Chondrocyte (in vitro differentiated cells): ENCODE measurements around the gene SNED1. TPM values are rescaled to one million over a fixed set of nuclear protein-coding genes. Genes with fewer than 3 reads are reported as not detected.

Source experiments
- DNase-seq: peaks from one replicate; pipeline ENCODE4 v3.0.0; 2021; ENCODE audit warnings: mixed read lengths, low spot score
- H3K27ac Mint-ChIP-seq: one replicate; pipeline ENCODE4 v1.8.0; 2021; ENCODE audit warnings: mild to moderate bottlenecking, moderate library complexity, mixed read lengths; ENCODE audit not compliant: unreplicated experiment
- H3K27me3 Mint-ChIP-seq: 2 replicates; pipeline ENCODE4 v1.8.0; 2021; ENCODE audit warnings: low read depth, mixed read lengths
- H3K36me3 Mint-ChIP-seq: 2 replicates; pipeline ENCODE4 v1.8.0; 2021; ENCODE audit warnings: low read depth, mixed read lengths
- H3K4me1 Mint-ChIP-seq: 2 replicates; pipeline ENCODE4 v1.8.0; 2021; ENCODE audit warnings: low read depth, mild to moderate bottlenecking, mixed read lengths
- H3K4me3 Mint-ChIP-seq: one replicate; pipeline ENCODE4 v1.8.0; 2021; ENCODE audit warnings: mild to moderate bottlenecking, moderate library complexity, mixed read lengths; ENCODE audit not compliant: unreplicated experiment
- H3K9me3 Mint-ChIP-seq: 2 replicates; pipeline ENCODE4 v1.8.0; 2021; ENCODE audit warnings: low read depth, mixed read lengths
- CTCF ChIP-seq: fragments of 200-600 bp; sonication (generic); IDR thresholded peaks from 2 replicates; pipeline ENCODE4 v1.5.0; 2021; ENCODE audit warnings: antibody characterized with exemption, mild to moderate bottlenecking, moderate library complexity
- total RNA-seq: library from RNA; stranded (reverse); gene quantifications from 3 replicates; pipeline ENCODE4 v1.2.1, GENCODE V29; 2021

The SNED1 gene
- total RNA-seq, 1 donor from 2014 or later, result 1.9 TPM

GRCh38 chr2:241034490-241035141 lies 36.2 kb downstream of the SNED1 start:
- Mint-ChIP-seq H3K9me3 (no peaks in the 10 kb centered on the region), H3K4me1 (no peaks in the 10 kb centered on the region), H3K36me3 (no peaks in the 10 kb centered on the region), H3K4me3 (no peak overlapping the region), H3K27ac (no peak overlapping the region), H3K27me3 (peaks cover 28% of the 10 kb centered on the region)
- DNase-seq, result no peak
- no peak for TF ChIP-seq CTCF

DNA sequence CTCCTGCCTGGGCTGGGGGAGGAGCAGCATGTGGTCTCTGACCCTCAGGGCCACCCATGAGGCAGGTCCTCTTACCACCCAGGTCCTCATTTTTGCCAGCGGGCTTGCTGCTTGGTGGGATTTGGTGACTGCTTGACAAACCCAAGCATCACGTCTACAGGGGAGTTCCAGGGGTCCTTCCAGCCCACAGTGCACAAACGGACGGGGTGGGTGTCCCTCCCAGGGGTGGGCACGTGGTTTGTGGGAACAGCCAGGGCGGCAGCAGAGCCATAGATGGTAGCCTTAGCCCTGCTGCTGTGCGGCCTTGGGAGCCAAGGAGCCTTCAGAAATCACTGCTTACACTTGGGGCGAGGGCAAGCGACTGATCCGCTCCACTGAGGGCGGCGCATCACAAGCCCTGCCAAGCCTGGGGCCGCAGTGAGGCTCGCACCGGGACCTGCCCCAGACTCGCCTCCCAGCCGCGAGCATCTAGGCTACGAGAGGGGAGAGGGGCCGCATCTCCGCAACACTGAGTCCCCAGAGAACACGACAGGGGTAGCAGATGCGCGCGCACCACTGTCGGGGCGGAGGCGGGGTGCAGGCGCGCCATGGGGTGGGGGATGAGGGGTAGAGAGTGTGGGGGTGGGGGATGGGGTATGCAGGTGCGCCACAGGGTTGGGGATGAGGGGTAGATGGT lies 36.9 kb downstream of the SNED1 start:
- DNase-seq, result no peak
- no peaks in the 10 kb centered on the region for H3K9me3 Mint-ChIP-seq
- no peak overlapping the region for H3K27ac Mint-ChIP-seq
- no peak for TF ChIP-seq CTCF
- no peaks in the 10 kb centered on the region for H3K36me3 Mint-ChIP-seq
- peaks cover 35% of the 10 kb centered on the region for H3K27me3 Mint-ChIP-seq
- no peak overlapping the region for H3K4me3 Mint-ChIP-seq
- H3K4me1 Mint-ChIP-seq, result no peaks in the 10 kb centered on the region

GRCh38 chr2:241035818-241036396 lies 37.5 kb downstream of the SNED1 start:
- TF ChIP-seq CTCF, result no peak
- Mint-ChIP-seq H3K36me3 (no peaks in the 10 kb centered on the region), H3K27me3 (peaks cover 41% of the 10 kb centered on the region), H3K4me1 (no peaks in the 10 kb centered on the region), H3K9me3 (no peaks in the 10 kb centered on the region), H3K4me3 (peak overlapping the region; percentile 25), H3K27ac (no peak overlapping the region)
- no peak for DNase-seq

GRCh38 chr2:241036397-241036963 lies 38.1 kb downstream of the SNED1 start:
- no peak for TF ChIP-seq CTCF
- Mint-ChIP-seq H3K27ac (no peak overlapping the region), H3K9me3 (no peaks in the 10 kb centered on the region), H3K36me3 (no peaks in the 10 kb centered on the region), H3K4me1 (no peaks in the 10 kb centered on the region), H3K27me3 (peaks cover 47% of the 10 kb centered on the region), H3K4me3 (peak overlapping the region; percentile 25)
- no peak for DNase-seq

DNA sequence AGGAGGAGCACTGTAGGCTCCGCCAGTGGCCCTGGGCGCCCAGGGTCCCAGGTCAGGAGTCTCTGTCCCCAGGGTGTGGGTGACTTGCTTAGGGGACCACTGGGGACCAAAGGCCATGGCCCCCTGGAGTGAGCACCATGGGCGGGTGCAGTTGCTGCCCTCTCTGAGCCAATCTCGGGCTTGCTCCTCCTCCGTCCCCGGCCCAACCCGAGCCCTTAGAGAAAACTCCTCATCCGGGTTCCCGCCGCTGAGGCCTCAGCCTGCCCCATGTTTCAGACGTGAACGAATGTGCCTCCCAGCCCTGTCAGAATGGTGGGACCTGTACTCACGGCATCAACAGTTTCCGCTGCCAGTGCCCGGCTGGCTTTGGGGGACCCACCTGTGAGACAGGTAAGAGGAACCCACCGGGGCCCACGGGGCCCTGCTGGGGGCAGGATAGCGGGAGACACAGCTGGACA lies 38.6 kb downstream of the SNED1 start:
- Mint-ChIP-seq H3K27ac (no peak overlapping the region), H3K9me3 (no peaks in the 10 kb centered on the region), H3K4me1 (no peaks in the 10 kb centered on the region), H3K27me3 (peaks cover 48% of the 10 kb centered on the region), H3K4me3 (no peak overlapping the region), H3K36me3 (no peaks in the 10 kb centered on the region)
- no peak for TF ChIP-seq CTCF
- no peak for DNase-seq
